ENCODE data around the gene PTPRT.
A peak's percentile ranks its signal among the peaks of the same experiment; 100 is the strongest.
"Not testable (repeated sequence)": the region's sequence is repeated elsewhere in the genome, so short reads cannot be mapped to it uniquely, and the experiment has no call there.

The PTPRT gene

GRCh38 chr20:43187476-43188233 lies 2.1 kb downstream of the PTPRT start:
- peak; percentile 51 for DNase-seq

- no peak for DNase-seq
Measured at GRCh38 chr20:43186312-43186711, 3.4 kb downstream of the PTPRT start.

GRCh38 chr20:43185901-43186300 lies 3.8 kb downstream of the PTPRT start:
- DNase-seq, result no peak

GRCh38 chr20:43183536-43184070 lies 6.1 kb downstream of the PTPRT start:
- DNase-seq, result no peak

- DNase-seq, result no peak
Measured at GRCh38 chr20:43178080-43178479, 11.6 kb downstream of the PTPRT start.

GRCh38 chr20:43176726-43177125 lies 13.0 kb downstream of the PTPRT start:
- DNase-seq, result no peak

- no peak for DNase-seq
Measured at GRCh38 chr20:43171930-43172329, 17.8 kb downstream of the PTPRT start.

GRCh38 chr20:43170771-43171170 lies 18.9 kb downstream of the PTPRT start:
- DNase-seq, result no peak

- DNase-seq, result no peak
Measured at GRCh38 chr20:43167615-43168014, 22.1 kb downstream of the PTPRT start.

GRCh38 chr20:43167021-43167420 lies 22.7 kb downstream of the PTPRT start:
- no peak for DNase-seq

GRCh38 chr20:43165611-43166010 lies 24.1 kb downstream of the PTPRT start:
- DNase-seq, result no peak

GRCh38 chr20:43164736-43165135 lies 25.0 kb downstream of the PTPRT start:
- DNase-seq, result not testable (repeated sequence)

GRCh38 chr20:43161716-43162115 lies 28.0 kb downstream of the PTPRT start:
- no peak for DNase-seq

GRCh38 chr20:43160941-43161340 lies 28.8 kb downstream of the PTPRT start:
- no peak for DNase-seq

GRCh38 chr20:43159994-43160393 lies 29.7 kb downstream of the PTPRT start:
- no peak for DNase-seq

- DNase-seq, result no peak
Measured at GRCh38 chr20:43155366-43156100, 34.2 kb downstream of the PTPRT start.

GRCh38 chr20:43151901-43152300 lies 37.8 kb downstream of the PTPRT start:
- no peak for DNase-seq

- DNase-seq, result no peak
Measured at GRCh38 chr20:43151256-43151655, 38.5 kb downstream of the PTPRT start.

- no peak for DNase-seq
Measured at GRCh38 chr20:43140726-43141125, 49.0 kb downstream of the PTPRT start.

- no peak for DNase-seq
Measured at GRCh38 chr20:43138061-43138770, 51.5 kb downstream of the PTPRT start.

- no peak for DNase-seq
Measured at GRCh38 chr20:43137160-43137559, 52.5 kb downstream of the PTPRT start.

- no peak for DNase-seq
Measured at GRCh38 chr20:43124241-43124640, 65.5 kb downstream of the PTPRT start.

- no peak for DNase-seq
Measured at GRCh38 chr20:43123180-43123579, 66.5 kb downstream of the PTPRT start.

Data from right kidney (tissue), 1 donor.